DND-41 (cell line): ENCODE results near the gene GPR108.

ENCODE experiments used
- ATAC-seq: fragments of 200-7000 bp; cut with Tn5 transposase; 3 replicates; pipeline ENCODE4 v1.9.1; 2021; ENCODE audit warnings: low read depth; ENCODE audit not compliant: insufficient read depth
- DNase-seq: peaks from one replicate; pipeline ENCODE4 v3.0.0-alpha.2; 2020
- H2AFZ ChIP-seq: 2 replicates; pipeline ENCODE4 v1.6.0; 2012; ENCODE audit warnings: low read depth, low read length
- H3K27ac ChIP-seq: 2 replicates; pipeline ENCODE4 v1.5.1; 2012; ENCODE audit warnings: low read length, inconsistent platforms
- H3K27me3 ChIP-seq: fragments of 200-600 bp; sonication (generic); 2 replicates; pipeline ENCODE4 v1.6.0; 2012; ENCODE audit warnings: low read length, mild to moderate bottlenecking, inconsistent platforms; ENCODE audit not compliant: insufficient read depth, poor library complexity
- H3K36me3 ChIP-seq: 2 replicates; pipeline ENCODE4 v1.5.1; 2012; ENCODE audit warnings: low read length, inconsistent platforms; ENCODE audit not compliant: insufficient read depth
- H3K4me1 ChIP-seq: 2 replicates; pipeline ENCODE4 v1.5.1; 2012; ENCODE audit warnings: mild to moderate bottlenecking, low read length; ENCODE audit not compliant: insufficient read depth
- H3K4me2 ChIP-seq: 2 replicates; pipeline ENCODE4 v1.6.0; 2012; ENCODE audit warnings: mild to moderate bottlenecking, moderate library complexity, low read length, inconsistent platforms; ENCODE audit not compliant: insufficient read depth
- H3K4me3 ChIP-seq, 2 experiments: fragments of 200-600 bp in 1 of 2; shearing (Covaris generic) in 1 of 2; 2 replicates each; pipeline ENCODE4 v1.5.1; 2012 to 2016; ENCODE audit warnings: inconsistent platforms in 2 of 2, low read length in 2 of 2, mild to moderate bottlenecking in 2 of 2, low read depth in 1 of 2, moderate library complexity in 1 of 2
- H3K79me2 ChIP-seq: 2 replicates; pipeline ENCODE4 v1.6.0; 2012; ENCODE audit warnings: low read length, inconsistent platforms; ENCODE audit not compliant: insufficient read depth
- H3K9ac ChIP-seq: 2 replicates; pipeline ENCODE4 v1.6.0; 2012; ENCODE audit warnings: low read depth, mild to moderate bottlenecking, inconsistent platforms, low read length, moderate library complexity
- H3K9me3 ChIP-seq: 2 replicates; pipeline ENCODE4 v1.5.1; 2012; ENCODE audit warnings: low read length, moderate library complexity, mild to moderate bottlenecking, inconsistent platforms; ENCODE audit not compliant: insufficient read depth, severe bottlenecking
- H4K20me1 ChIP-seq: 2 replicates; pipeline ENCODE4 v1.6.0; 2012; ENCODE audit warnings: low read length; ENCODE audit not compliant: insufficient read depth
- EZH2 ChIP-seq: IDR thresholded peaks from 3 replicates; pipeline ENCODE4 v1.6.1; 2012; ENCODE audit warnings: borderline replicate concordance, low read depth, mild to moderate bottlenecking, moderate library complexity, low read length, inconsistent platforms; ENCODE audit not compliant: severe bottlenecking
- TF ChIP-seq, protein P1 (sequence below): IDR thresholded peaks from 2 replicates; pipeline ENCODE4 v1.5.1; 2012; ENCODE audit warnings: borderline replicate concordance, low read length, moderate library complexity, mild to moderate bottlenecking; ENCODE audit not compliant: poor library complexity, severe bottlenecking; ENCODE audit errors: extremely low read depth

The GPR108 gene

DNA sequence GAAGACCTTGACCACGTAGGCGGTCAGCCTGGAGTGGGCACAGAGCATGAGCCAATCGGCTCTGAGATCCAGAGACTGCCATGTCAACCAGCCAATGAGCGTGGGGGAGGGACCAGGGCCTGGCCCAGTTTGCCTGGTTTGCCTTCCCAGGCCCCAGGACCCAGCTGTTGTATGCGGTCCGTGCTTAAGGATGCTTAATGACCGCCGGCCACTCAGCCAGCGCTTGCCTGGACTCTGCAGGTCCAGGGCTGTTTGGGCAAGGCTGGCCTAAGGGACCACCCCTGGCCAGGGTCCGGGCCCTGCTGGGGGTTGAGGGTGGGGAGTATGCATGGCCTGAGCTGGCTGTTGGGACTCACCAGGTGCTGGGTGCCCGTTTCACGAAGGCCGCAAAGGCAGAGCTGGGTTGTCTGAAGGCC lies 44.3 kb downstream of the GPR108 start:
- no peak for ATAC-seq
- TF ChIP-seq, protein P1, sequence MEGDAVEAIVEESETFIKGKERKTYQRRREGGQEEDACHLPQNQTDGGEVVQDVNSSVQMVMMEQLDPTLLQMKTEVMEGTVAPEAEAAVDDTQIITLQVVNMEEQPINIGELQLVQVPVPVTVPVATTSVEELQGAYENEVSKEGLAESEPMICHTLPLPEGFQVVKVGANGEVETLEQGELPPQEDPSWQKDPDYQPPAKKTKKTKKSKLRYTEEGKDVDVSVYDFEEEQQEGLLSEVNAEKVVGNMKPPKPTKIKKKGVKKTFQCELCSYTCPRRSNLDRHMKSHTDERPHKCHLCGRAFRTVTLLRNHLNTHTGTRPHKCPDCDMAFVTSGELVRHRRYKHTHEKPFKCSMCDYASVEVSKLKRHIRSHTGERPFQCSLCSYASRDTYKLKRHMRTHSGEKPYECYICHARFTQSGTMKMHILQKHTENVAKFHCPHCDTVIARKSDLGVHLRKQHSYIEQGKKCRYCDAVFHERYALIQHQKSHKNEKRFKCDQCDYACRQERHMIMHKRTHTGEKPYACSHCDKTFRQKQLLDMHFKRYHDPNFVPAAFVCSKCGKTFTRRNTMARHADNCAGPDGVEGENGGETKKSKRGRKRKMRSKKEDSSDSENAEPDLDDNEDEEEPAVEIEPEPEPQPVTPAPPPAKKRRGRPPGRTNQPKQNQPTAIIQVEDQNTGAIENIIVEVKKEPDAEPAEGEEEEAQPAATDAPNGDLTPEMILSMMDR, result no peak
- TF ChIP-seq EZH2, result no peak
- H3K36me3 ChIP-seq, result no peaks in the 10 kb centered on the region
- H3K27me3 ChIP-seq, result no peaks in the 10 kb centered on the region
- H3K4me1 ChIP-seq, result no peaks in the 10 kb centered on the region
- H3K79me2 ChIP-seq, result no peaks in the 10 kb centered on the region
- H4K20me1 ChIP-seq, result no peaks in the 10 kb centered on the region
- H3K9me3 ChIP-seq, result no peaks in the 10 kb centered on the region
- DNase-seq, result no peak
- H2AFZ ChIP-seq, result no peak overlapping the region
- H3K27ac ChIP-seq, result no peak overlapping the region
- no peak overlapping the region for H3K4me2 ChIP-seq
- H3K4me3 ChIP-seq, result no peak overlapping the region
- no peak overlapping the region for H3K9ac ChIP-seq

DNA sequence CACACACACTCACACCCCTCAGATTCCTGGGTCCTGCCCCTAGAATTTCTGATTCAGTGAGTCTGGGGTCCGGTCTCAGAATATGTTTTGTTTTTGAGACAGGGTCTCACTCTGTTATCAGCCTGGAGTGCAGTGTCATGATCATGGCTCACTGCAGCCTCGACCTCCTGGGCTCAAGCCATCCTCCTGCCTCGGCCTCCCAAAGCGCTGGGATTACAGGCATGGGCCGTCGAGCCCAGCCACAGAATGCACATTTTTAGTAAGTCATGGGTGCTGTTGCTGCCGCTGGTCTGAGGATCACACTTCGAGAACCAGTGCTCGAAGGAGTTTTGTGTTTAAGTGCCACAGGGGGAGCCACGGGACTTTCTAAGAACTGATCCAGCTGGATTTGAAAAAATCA lies 45.4 kb downstream of the GPR108 start:
- DNase-seq, result no peak
- Histone ChIP-seq H3K4me3 (no peak overlapping the region), H3K4me2 (no peak overlapping the region), H3K79me2 (no peaks in the 10 kb centered on the region), H3K9ac (no peak overlapping the region), H4K20me1 (no peaks in the 10 kb centered on the region), H3K9me3 (no peaks in the 10 kb centered on the region), H3K27ac (no peak overlapping the region), H3K36me3 (no peaks in the 10 kb centered on the region), H3K27me3 (no peaks in the 10 kb centered on the region), H2AFZ (no peak overlapping the region), H3K4me1 (no peaks in the 10 kb centered on the region)
- no peak for ATAC-seq
- TF ChIP-seq, protein P1, result no peak
- no peak for TF ChIP-seq EZH2

DNA sequence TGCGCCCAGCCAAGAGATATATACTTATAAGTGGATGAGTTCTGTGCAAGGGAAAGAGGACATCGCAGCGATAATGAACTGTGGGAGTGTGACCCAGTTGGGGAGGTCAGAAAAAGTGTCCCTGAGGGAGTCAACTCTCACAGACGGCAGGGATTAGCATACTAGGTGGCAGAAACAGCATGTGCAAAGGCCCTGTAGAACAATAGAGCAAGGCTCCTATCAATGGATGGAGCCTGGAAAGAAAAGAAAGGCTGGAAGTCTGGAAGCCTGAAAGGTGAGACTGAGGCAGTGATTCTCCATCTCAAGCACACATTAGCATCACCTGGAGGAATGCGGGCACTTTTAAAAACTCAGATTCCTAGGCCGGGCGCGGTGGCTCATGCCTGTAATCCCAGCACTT lies 46.0 kb downstream of the GPR108 start:
- Histone ChIP-seq H3K27me3 (no peaks in the 10 kb centered on the region), H3K27ac (no peak overlapping the region), H3K4me2 (no peak overlapping the region), H2AFZ (no peak overlapping the region), H4K20me1 (no peaks in the 10 kb centered on the region), H3K36me3 (no peaks in the 10 kb centered on the region), H3K9ac (no peak overlapping the region), H3K79me2 (no peaks in the 10 kb centered on the region), H3K4me3 (no peak overlapping the region), H3K9me3 (no peaks in the 10 kb centered on the region), H3K4me1 (no peaks in the 10 kb centered on the region)
- DNase-seq, result no peak
- ATAC-seq, result no peak
- TF ChIP-seq EZH2, result no peak

DNA sequence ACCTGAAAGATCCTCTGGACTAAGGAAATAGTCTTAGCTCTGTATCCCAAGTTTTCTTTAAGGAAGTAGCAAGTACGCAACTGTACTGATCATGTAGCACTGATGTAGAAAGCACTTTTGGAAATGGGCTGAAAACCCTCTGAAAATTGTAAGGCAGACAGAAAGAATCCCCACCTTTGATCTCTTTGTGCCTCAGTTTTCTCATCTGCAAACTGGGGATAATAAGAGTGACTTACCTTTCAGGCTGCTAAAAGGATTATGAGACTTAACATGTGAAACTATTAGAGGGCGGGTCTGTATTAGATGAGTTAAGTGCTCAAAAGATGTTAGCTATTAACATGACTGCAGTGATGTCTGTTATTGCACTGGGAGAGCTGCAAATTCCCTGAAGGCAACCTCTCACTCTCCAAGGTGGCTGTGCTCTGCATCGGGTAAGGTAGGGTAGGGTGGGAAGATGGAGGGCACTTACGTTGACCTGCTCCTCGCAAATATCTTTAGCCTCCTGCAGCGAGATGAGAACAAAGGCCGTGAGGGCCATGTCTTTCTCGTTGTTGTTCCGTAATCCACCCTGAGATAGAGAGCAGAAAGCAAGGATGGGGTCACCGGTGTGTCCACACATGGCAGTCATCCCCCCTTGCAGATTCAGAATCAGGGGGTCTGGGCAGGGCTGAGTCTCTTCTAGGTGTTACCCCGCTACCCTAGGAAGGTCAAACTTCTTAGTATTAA lies 47.1 kb downstream of the GPR108 start:
- Histone ChIP-seq H3K4me1 (no peaks in the 10 kb centered on the region), H3K36me3 (no peaks in the 10 kb centered on the region), H3K27ac (no peak overlapping the region), H3K27me3 (no peaks in the 10 kb centered on the region), H3K4me2 (no peak overlapping the region), H3K4me3 (no peak overlapping the region), H3K9ac (no peak overlapping the region), H2AFZ (no peak overlapping the region), H3K79me2 (no peaks in the 10 kb centered on the region), H4K20me1 (no peaks in the 10 kb centered on the region), H3K9me3 (no peaks in the 10 kb centered on the region)
- ATAC-seq (no peak), DNase-seq (no peak)
- no peak for TF ChIP-seq EZH2
- TF ChIP-seq, protein P1, result no peak
